GM21737 (cell line): ENCODE data around the gene UBE2C.
"Not testable (repeated sequence)": the region's sequence is repeated elsewhere in the genome, so short reads cannot be mapped to it uniquely, and the experiment has no call there.

Experiments
- ATAC-seq: cut with Tn5 transposase; IDR thresholded peaks from one replicate; pipeline ENCODE4 v1.9.1; 2021; ENCODE audit warnings: mild to moderate bottlenecking, moderate library complexity; ENCODE audit not compliant: unreplicated experiment

Gene UBE2C

DNA sequence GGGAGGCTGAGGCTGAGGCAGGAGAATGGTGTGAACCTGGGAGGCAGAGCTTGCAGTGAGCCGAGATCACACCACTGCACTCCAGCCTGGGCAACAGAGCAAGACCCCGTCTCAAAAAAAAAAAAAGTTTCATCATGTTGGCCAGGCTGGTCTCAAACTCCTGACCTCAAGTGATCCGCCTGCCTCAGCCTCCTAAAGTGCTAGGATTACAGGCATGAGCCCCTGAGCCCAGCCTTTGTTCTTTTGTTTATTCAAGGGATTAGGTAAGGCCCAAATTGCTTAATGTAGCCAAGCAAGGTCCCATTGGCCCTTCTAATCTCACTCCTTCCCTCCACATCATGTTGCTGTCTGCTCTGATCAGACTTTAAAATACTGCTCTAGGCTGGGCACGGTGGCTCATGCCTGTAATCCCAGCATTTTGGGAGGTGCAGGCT lies 17.2 kb downstream of the UBE2C start:
- ATAC-seq = not testable (repeated sequence)

DNA sequence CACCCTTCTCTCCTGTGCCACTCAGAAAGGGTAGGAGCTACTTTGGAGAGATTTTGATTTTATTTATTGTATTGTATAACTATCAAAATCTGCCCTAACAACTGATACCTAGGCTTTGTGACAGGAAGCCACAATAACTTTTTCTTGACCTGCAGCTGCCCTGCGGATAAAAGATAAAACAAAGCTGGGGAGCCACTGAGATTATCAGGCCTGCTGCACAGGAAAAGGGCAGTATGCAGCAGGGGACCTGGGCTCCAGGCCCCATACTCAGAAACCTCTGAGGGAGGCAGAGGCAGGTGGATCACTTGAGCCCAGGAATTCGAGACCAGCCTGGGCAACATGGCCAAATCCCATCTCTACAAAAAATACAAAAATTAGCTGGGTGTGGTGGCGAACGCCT lies 20.2 kb downstream of the UBE2C start:
- ATAC-seq = no peak

DNA sequence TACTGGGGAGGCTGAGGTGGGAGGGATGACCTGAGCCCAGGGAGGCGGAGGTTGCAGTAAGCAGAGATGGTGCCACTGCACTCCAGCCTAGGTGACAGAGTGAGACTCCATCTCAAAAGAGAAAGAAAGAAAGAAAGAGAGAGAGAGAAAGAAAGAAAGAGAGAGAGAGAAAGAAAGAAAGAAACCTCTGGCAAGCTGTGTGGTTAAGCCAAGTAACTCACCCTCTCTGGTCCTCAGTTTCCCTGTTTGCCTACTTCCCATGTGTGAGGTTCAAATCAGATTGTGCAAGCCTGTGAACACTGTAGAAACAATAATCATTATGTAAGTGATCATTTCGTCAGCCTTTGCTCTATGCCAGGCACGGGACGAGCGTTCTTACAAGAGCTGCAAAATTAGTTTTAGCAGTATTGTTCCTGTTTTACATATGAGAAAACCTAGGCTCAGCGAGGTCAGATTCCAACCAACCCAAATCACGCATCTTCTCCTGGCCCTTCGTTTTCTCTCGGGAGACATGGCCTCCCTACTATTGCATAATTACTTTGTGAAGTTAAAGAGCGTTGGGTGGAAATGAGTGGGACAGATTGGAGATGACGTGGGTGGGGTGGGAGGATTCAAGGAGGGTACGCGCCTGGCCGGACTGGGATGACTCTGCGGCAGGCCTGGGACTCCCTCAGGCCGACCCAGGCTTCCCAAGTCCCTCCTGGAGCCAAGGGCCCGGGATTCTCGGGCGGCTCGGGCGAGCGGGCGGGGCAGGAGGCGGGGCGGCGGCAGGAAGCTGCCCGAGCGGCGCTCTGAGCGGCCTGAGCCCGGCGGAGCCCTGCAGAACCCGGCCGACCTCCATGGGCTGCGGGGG lies 20.8 kb downstream of the UBE2C start, which contains the start of gene SNX21:
SNX21 (plus strand) TSS at position 770 of the 853 bp plus-strand sequence. CDS start 121 bp downstream, outside the sequence.
- no peak for ATAC-seq

DNA sequence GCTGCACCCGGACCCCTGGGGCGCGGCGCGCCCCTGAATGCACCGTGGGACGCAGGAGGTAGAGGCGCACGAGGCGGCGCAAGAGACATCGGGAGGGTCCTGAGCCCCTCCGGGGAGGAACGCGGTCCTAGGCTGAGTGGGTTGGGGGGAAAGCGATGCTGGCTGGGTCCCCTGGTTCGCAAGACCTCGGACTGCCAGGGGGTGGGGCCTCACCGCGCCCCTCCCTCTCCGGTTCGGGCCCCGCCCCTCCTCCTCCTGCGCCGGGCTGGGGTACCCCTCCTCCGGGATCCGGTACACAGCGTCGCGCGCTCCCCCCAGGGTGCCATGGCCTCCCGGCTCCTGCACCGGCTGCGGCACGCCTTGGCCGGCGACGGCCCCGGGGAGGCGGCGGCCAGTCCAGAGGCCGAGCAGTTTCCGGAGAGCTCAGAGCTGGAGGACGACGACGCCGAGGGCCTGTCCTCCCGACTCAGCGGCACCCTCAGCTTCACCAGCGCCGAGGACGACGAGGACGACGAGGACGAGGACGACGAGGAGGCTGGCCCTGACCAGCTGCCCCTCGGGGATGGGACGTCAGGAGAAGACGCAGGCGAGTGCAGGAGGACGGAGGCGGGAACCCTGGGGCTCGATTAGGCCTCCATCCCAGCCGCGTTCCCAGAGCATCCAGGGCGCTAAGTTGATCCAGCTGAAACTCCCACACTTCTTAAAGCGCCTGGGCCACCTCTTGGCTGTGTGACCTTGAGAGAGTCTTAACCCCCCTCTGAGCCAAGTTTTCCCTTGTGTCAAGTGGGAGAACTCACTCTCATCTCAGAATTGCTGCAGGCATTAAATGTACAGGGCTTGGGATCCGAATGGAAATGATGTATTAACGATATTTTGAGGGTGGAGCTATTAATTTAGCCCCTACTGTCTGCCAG lies 21.7 kb downstream of the UBE2C start:
- ATAC-seq = no peak

DNA sequence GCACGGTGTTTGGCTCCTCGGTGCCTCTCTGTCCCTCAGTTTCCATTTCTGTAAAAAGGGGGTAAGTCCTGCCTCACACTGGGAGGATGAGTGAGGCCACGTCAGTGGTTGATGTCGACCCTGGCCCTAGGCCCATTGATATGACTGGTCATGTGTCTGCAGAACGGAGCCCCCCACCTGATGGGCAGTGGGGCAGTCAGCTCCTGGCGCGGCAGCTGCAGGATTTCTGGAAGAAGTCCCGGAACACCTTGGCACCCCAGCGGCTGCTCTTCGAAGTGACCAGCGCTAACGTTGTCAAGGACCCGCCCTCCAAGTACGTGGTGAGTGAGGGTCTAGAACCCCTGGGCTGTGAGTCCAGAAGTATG lies 22.3 kb downstream of the UBE2C start:
- no peak for ATAC-seq

DNA sequence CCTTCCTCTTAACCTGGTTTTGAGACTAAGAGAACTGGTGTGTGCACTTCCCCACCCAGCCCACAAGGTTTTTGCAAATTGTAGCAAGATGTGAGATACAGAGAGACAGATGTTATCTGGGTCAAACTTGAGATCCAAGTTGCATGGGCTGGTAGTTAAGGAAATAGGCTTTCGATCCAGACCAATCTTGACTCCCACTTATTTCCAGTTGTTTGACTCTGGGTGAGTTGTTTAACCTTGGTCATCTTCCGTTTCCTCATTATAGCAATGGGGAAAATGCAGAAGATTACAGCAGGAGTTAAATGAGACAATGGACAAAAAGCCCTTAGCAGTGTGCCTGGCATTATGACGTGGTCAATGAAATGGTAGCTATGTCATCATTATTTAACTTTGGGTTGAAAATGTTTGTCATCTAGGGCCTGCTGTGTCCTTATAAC lies 22.9 kb downstream of the UBE2C start:
- ATAC-seq = no peak

DNA sequence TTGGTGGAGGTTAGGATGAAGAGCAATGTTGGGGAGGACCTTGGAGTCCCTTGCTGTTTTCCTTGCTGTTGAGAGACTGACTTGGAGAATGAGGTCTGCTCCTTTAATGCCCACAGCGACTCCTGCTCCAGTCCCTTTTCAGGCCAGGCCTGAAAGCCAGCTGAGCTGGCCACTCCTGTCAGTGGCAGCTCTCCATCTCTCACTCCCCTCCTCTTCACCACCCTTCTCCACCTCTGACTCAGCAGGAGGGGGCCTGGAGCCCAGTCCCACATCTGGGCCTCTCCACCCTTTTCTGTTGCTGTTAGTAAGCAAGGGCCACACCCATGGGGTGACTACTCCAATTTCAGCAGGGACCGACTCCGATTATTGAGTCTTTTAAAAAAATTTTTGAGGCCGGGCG lies 23.4 kb downstream of the UBE2C start:
- ATAC-seq = no peak

DNA sequence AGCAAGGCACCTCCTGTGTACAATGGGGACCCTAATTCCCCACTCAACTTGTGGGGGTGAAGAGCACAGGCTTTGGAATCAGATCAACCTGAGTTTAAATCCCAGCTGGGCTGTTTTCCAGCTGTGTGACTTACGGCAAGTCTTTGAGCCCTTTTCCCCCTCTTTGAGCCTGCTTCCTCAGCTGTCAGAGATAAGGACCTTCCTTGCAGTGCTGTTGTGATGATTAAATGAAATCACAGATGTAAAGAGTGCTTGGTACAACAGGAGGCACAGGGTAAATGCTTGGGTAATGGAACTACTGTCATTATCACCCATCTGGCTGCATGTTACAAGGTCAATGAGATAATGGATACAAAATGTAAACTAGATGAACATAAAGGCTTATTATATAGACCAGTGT lies 24.4 kb downstream of the UBE2C start:
- ATAC-seq = no peak

DNA sequence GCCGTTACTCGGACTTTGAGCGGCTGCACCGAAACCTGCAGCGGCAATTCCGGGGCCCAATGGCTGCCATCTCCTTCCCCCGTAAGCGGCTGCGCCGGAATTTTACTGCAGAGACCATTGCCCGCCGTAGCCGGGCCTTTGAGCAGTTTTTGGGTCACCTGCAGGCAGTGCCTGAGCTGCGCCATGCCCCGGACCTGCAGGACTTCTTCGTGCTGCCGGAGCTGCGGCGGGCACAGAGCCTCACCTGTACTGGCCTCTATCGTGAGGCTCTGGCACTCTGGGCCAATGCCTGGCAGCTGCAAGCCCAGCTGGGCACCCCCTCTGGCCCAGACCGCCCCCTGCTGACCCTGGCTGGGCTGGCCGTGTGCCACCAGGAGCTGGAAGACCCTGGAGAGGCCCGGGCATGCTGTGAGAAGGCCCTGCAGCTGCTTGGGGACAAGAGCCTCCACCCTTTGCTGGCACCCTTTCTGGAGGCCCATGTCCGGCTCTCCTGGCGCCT lies 28.3 kb downstream of the UBE2C start:
- no peak for ATAC-seq

DNA sequence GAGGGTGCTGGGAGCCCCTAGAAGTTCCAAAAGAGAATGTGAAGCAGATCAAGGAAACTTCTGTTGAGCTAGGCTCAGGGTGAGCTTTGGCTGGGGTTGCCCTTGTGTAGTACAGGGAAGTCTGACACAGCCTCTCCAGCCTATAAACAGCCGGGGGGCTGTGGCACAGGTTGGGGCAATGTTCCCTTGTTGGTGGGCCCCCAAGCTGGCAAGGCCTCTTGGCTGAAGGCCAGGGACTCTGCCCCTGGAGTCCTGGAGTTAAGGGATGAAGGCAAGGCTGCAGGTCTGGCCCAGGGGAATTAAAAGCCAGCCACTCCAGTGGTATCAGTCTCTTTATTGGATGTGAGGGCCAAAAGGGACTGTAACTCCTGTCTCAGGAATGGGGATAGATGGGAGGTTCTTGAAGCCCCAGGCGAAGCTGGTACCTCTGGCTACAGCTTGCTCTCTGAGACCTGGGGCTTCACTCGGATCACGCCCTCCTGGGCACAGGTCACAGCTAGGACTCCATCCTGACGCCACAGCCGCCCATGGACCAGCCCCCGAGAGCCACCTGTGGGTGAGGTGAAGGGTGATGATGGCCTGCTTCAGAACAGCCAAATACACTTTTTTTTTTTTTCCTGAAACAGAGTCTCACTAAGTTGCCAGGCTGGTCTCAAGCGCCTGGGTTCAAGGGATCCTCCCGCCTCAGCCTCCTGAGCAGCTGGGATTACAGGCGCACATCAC lies 29.1 kb downstream of the UBE2C start:
- ATAC-seq = no peak

DNA sequence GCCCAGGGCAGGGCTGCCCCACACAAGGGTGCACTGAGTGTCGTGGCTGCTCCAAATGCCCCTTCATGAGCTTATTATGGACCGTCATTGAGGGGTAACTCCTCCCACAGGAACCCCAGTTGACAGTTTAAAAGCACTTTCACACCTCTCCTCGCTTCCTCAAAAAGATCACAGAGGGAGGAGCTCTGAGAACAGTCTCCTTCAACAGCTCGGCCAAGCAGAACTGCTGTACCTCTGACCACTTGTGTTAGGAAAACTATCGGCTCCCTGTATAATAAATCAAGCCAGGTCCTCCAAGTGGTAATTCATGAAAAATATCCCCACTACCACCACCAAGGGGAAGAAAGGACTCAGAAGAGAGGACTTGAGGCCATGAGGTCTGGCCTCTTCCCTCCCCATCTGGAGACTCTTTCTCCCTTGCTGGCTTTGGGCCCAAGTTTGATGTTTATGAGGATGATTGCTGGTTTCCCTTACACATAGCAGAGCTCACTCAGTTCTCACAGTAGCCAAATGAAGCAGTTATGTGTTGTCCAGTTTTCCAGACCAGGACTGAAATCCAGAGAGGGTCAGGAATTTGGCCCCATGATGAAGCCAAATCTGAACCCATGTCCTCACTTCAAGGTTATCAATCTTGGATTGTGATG lies 29.8 kb downstream of the UBE2C start:
- peak; percentile 71 for ATAC-seq

DNA sequence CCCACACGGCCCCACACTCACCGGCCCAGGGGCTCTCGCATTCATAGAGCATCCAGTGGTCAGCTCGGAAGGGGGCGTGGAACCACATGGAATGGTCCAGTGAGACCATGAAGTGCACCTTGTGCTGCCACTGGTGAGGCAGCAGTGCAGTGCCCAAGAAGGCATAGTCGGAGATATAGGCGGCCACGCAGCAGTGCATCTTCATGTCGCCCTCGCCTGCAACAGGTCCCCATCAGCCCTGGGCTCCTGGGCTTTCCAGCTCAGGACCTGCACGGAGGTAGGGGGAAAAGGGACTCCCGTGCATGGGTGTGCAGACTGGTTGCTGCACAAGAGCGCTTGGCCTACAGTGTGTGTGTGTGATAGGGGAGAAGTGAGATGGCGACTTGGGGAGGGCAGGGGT lies 31.1 kb downstream of the UBE2C start:
- ATAC-seq = no peak

DNA sequence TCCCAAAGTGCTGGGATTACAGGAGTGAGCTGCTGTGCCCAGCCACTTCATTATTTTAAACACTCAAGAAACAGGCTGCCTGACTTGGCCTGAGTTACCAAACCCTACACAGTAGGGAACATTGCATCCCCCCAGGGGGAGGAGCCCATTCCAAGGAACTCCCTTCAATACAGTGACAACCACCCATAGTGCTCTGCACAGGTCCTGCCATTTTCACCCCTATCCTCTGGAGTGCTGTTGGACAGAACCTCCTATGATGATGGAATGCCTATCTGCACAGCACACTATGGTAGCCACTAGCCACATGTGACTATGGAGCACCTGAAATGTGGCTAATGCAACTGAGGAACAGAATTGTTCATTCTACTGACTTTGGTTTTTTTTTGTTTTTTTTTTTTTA lies 33.0 kb downstream of the UBE2C start:
- ATAC-seq = no peak

DNA sequence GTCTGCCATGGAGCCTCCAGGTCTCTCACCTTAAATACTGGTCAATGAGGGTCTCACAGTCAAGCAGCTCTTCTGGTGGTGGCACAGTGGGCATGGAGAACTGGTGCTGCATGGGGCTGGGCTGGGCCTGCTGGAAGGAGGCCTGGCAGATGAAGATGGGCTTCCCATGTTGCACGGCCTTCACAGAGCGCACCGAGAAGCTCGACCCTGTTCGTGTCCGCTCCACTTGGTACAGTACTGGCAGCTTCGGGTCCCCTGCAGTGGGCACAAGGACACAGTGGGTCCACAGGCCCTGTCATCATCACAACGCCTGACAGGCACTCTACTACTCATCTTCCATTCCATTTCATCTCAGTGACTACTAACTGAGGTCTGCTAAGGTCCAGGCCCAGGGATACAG lies 36.0 kb downstream of the UBE2C start:
- ATAC-seq = no peak

DNA sequence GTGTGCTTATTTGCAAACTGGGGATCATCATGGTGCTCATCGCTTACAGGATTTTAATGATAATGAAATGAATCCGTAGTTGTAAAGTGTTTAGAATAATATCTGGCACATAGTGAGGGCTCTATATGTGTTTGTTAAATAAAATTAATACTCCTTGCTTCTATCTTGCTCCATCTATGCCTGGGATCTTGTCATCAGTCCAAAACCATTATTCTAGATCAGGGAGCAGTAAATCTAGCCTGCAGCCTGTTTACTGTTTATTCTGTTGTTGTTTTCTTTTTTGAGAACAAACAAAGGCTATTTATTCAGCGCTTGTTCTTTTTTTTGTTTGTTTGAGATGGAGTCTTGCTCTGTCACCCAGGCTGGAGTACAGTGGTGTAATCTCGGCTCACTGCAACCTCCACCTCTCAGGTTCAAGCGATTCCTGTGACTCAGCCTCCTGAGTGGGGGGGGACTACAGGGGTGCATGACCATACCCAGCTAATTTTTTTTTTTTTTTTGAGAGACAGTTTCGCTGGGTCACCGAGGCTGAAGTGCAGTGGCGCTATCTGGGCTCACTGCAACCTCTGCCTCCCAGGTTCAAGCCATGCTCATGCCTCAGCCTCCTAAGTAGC lies 36.6 kb downstream of the UBE2C start:
- no peak for ATAC-seq

DNA sequence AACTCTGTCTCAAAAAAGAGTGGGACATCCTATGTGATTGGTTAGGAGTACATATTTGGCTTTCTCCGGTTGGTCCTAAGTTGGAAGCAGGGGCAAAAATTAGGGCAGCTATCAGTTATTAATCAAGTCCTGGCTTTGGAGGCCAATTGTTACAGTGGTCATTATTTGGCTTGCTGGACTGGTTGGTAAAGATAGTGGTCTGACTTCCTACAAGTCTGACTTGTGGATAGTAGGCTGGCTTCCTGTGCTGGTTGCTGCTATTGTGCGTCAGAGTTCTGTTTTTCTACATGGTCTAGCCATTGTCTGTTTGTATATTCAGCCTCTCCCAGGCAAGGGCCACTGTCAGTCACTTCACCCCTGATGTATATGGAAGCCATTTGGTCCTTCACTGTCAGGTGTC lies 37.8 kb downstream of the UBE2C start:
- ATAC-seq = no peak

DNA sequence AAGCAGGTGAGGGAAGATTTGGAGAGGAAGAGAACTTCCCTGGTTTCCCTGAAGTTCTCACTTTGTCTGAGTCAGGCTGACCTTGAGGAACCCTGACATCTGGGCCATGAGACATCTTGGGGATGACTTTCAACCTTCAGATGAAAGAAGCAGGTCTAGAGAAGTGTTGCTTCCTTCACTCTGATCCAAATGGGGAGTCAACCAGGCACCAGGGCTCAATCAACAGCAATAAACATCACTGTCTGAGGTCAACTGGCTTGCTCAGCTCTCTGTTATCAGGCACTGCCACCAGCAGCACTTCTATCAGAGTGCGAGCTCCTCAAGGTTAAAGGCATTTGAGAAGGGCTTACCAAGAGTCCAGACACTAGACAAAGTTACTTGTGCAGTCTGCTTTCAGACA lies 38.5 kb downstream of the UBE2C start:
- no peak for ATAC-seq

DNA sequence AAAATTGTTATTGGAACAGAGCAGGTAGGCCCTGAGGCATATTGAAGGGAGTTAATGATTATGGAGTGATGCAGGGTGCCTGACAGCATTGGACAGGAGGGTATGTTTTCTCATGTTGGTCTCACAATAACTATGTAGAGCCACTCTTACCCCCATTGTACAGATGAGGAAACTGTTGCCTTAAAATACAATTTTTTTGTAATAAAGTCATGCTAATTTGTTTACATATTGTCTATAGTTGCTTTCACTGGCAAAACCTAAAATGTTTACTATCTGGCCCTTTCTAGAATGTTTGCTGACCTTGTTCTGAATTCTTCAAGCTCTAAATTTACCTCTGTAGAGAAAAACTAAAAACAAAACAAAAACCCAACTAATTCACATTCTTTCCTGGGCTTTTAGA lies 39.1 kb downstream of the UBE2C start:
- no peak for ATAC-seq

DNA sequence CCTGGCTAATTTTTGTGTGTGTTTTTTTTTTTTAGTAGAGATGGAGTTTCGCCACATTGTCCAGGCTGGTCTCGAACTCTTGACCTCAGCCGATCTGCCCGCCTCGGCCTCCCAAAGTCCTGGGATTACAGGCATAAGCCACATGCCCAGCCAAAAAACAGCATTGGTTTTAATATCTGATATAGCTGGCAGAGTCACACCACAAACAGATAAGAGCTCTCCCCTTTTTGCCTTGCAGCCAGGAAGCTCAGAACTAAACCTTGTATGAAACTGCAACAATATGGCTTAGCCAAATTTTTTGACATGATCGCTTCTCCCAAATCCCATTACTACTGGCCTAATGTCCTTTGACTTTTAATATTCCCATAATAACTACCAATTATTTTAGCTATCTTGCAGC lies 39.9 kb downstream of the UBE2C start:
- no peak for ATAC-seq

DNA sequence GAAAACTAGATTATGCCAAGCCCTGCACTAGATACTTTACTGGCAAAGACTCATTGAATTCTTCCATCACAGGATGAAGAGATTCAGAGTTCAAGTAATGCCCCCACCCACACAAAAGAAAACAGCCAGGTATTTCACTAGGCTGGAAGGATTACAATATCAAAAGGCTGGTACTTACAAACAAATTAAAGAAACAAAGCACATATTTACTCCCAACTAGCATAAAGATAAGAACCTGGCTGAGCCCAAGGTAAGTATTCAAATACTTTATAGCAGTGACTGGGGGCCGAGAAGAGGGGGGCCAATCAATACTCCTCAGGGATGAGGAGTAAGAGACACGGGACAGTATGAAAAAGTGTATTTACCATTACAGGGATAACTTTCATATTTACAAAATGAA lies 41.0 kb downstream of the UBE2C start:
- no peak for ATAC-seq
